A549 (cell line): ENCODE results near the gene DNAAF5.

Experiments
- ATOH8 ChIP-seq: fragments of 250-450 bp; sonication (Bioruptor Pico); IDR thresholded peaks from 2 replicates; pipeline ENCODE4 v1.5.0; 2020; ENCODE audit warnings: low read depth, mild to moderate bottlenecking, moderate library complexity
- CBX2 ChIP-seq: fragments of 200-600 bp; sonication (generic); IDR thresholded peaks from 2 replicates; pipeline ENCODE4 v1.6.1; 2016; ENCODE audit warnings: low read depth, mild to moderate bottlenecking, borderline replicate concordance
- EP300 ChIP-seq, 2 experiments: fragments of >200 bp; sonication (Bioruptor Twin); formaldehyde crosslinking; IDR thresholded peaks; 2 replicates in 1 of 2; 3 replicates in 1 of 2; pipeline ENCODE4 v1.6.1; 2016 to 2017
- JUN ChIP-seq, 2 experiments: fragments of >200 bp; sonication (Bioruptor Twin); formaldehyde crosslinking; IDR thresholded peaks; 2 replicates in 1 of 2; 3 replicates in 1 of 2; pipeline ENCODE4 v1.6.1; 2016 to 2017
- KDM5A ChIP-seq: fragments of 200-600 bp; sonication (generic); IDR thresholded peaks from 2 replicates; pipeline ENCODE4 v1.6.1; 2016; ENCODE audit warnings: antibody characterized with exemption, mild to moderate bottlenecking
- MYC ChIP-seq: IDR thresholded peaks from 2 replicates; pipeline ENCODE4 v1.6.1; 2012; ENCODE audit warnings: mild to moderate bottlenecking, inconsistent platforms, low read length, improper control_type of control experiment, borderline replicate concordance
- POLR2A ChIP-seq: IDR thresholded peaks from 2 replicates; pipeline ENCODE4 v1.6.1; 2012; ENCODE audit warnings: mild to moderate bottlenecking, low read length
- RAD21 ChIP-seq, 2 experiments: fragments of >200 bp in 1 of 2; sonication (Bioruptor Twin) in 1 of 2; formaldehyde crosslinking in 1 of 2; IDR thresholded peaks in 1 of 2; conservative IDR thresholded peaks in 1 of 2; 2 replicates in 1 of 2; 3 replicates in 1 of 2; pipeline ENCODE4 v1.6.1; 2012 to 2018; ENCODE audit warnings: inconsistent platforms in 1 of 2
- RCOR1 ChIP-seq: fragments of 150-350 bp; IDR thresholded peaks from 2 replicates; pipeline ENCODE4 v1.6.1; 2014; ENCODE audit warnings: antibody characterized with exemption, low read length, low read depth
- REST ChIP-seq: fragments of 200-600 bp; sonication (generic); IDR thresholded peaks from 2 replicates; pipeline ENCODE4 v1.6.1; 2016; ENCODE audit warnings: antibody characterized with exemption, mild to moderate bottlenecking, moderate library complexity
- RFX5 ChIP-seq: fragments of 450-650 bp; IDR thresholded peaks from 2 replicates; pipeline ENCODE4 v1.7.1; 2014; ENCODE audit warnings: antibody characterized with exemption, mild to moderate bottlenecking, moderate library complexity
- ZSCAN20 ChIP-seq: fragments of 250-450 bp; sonication (Bioruptor Pico); IDR thresholded peaks from 2 replicates; pipeline ENCODE4 v1.8.0; 2022; ENCODE audit warnings: mild to moderate bottlenecking, moderate library complexity
- TF ChIP-seq, protein P1 (sequence below): fragments of >200 bp; sonication (Bioruptor Twin); formaldehyde crosslinking; IDR thresholded peaks from 3 replicates; pipeline ENCODE4 v1.5.1; 2016
- TF ChIP-seq, protein P2 (sequence below): IDR thresholded peaks from 2 replicates; pipeline ENCODE4 v1.6.1; 2012

- TF ChIP-seq JUN (IDR thresholded peaks at IDR 0.05): no peak
- no peak for TF ChIP-seq MYC
- no peak for TF ChIP-seq RCOR1
- TF ChIP-seq, protein P1, sequence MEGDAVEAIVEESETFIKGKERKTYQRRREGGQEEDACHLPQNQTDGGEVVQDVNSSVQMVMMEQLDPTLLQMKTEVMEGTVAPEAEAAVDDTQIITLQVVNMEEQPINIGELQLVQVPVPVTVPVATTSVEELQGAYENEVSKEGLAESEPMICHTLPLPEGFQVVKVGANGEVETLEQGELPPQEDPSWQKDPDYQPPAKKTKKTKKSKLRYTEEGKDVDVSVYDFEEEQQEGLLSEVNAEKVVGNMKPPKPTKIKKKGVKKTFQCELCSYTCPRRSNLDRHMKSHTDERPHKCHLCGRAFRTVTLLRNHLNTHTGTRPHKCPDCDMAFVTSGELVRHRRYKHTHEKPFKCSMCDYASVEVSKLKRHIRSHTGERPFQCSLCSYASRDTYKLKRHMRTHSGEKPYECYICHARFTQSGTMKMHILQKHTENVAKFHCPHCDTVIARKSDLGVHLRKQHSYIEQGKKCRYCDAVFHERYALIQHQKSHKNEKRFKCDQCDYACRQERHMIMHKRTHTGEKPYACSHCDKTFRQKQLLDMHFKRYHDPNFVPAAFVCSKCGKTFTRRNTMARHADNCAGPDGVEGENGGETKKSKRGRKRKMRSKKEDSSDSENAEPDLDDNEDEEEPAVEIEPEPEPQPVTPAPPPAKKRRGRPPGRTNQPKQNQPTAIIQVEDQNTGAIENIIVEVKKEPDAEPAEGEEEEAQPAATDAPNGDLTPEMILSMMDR: no peak
- TF ChIP-seq EP300 (IDR thresholded peaks at IDR 0.05): no peak
- no peak for TF ChIP-seq ZSCAN20
- TF ChIP-seq CBX2: no peak
- TF ChIP-seq ATOH8 (CRISPR knock-in tag): no peak
- TF ChIP-seq RFX5: no peak
- no peak for TF ChIP-seq POLR2A
- no peak for TF ChIP-seq KDM5A
- TF ChIP-seq REST: no peak
- TF ChIP-seq RAD21 (conservative IDR thresholded peaks at IDR 0.05 in 1 of 2, IDR thresholded peaks at IDR 0.05 in 1 of 2): no peak
- TF ChIP-seq, protein P2, sequence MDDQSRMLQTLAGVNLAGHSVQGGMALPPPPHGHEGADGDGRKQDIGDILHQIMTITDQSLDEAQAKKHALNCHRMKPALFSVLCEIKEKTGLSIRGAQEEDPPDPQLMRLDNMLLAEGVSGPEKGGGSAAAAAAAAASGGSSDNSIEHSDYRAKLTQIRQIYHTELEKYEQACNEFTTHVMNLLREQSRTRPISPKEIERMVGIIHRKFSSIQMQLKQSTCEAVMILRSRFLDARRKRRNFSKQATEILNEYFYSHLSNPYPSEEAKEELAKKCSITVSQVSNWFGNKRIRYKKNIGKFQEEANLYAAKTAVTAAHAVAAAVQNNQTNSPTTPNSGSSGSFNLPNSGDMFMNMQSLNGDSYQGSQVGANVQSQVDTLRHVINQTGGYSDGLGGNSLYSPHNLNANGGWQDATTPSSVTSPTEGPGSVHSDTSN: no peak
Measured at GRCh38 chr7:749140-749551, 22.6 kb downstream of the DNAAF5 start.
